Amniotic stem cell (primary cell): ENCODE results near the gene NLRP13.
"Not testable (repeated sequence)": the region's sequence is repeated elsewhere in the genome, so short reads cannot be mapped to it uniquely, and the experiment has no call there.

Source experiments
- DNase-seq: peaks from one replicate; lab custom pipeline; 2025; lab: John Stamatoyannopoulos, UW

The NLRP13 gene, protein sequence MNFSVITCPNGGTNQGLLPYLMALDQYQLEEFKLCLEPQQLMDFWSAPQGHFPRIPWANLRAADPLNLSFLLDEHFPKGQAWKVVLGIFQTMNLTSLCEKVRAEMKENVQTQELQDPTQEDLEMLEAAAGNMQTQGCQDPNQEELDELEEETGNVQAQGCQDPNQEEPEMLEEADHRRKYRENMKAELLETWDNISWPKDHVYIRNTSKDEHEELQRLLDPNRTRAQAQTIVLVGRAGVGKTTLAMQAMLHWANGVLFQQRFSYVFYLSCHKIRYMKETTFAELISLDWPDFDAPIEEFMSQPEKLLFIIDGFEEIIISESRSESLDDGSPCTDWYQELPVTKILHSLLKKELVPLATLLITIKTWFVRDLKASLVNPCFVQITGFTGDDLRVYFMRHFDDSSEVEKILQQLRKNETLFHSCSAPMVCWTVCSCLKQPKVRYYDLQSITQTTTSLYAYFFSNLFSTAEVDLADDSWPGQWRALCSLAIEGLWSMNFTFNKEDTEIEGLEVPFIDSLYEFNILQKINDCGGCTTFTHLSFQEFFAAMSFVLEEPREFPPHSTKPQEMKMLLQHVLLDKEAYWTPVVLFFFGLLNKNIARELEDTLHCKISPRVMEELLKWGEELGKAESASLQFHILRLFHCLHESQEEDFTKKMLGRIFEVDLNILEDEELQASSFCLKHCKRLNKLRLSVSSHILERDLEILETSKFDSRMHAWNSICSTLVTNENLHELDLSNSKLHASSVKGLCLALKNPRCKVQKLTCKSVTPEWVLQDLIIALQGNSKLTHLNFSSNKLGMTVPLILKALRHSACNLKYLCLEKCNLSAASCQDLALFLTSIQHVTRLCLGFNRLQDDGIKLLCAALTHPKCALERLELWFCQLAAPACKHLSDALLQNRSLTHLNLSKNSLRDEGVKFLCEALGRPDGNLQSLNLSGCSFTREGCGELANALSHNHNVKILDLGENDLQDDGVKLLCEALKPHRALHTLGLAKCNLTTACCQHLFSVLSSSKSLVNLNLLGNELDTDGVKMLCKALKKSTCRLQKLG

DNA sequence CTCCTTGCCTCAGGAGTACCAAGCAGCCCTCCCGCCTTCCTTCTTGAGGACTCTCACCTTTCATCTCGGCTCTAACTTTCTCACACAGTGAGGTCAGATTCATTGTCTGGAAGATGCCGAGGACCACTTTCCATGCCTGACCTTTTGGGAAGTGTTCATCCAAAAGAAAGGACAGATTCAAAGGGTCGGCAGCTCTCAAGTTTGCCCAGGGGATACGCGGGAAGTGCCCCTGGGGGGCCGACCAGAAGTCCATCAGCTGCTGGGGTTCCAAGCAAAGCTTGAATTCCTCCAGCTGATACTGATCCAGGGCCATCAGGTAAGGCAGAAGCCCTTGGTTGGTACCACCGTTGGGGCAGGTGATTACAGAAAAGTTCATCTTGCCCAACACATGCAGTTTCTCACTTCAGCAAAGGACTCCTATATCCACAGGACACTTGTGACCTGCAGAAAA is at the start of gene NLRP13:
Gene NLRP13, minus strand, starts transcription at position 401 of the 451 bp plus-strand sequence. Its CDS starts 25 bp downstream, at position 376.
- DNase-seq: no peak

DNA sequence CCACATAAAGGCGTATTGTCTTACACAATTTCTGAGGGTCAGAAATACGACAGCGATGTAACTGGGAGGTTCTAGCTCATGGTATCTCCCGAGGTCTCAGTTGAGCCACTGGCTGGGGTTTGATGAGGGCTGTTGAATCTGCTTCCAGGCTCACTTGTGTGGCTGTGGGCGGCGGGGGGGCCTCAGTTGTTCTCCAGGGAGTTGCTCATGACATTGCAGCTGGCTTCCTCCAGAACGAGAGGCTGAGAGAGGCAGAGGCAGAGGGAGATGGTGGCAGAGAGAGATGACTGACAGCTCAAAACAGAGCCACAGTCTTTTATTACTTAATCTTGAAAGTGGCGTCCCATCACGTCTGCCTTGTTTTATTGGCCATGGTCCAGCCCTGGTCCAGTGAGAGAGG is 48.3 kb upstream of the NLRP13 start:
- no peak for DNase-seq

DNA sequence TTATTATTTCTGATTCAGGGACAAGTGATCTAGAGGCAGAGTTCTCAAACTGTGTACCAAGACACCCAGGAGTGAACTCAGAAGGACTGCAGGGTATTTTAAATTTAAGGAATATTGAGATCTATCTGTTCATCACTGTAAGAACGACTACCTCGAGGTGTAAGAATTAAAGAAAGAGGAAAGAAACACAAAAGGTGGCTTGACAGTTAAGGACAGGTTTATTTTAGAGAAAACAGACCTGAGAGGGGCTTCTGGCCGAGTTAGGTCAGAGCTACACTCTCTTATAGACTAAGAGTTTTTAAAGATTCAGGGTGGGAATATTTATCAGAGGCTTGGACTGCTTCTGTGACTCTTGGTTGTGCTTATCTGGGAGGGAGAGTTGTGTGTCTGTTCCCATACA is 41.8 kb upstream of the NLRP13 start:
- no peak for DNase-seq

DNA sequence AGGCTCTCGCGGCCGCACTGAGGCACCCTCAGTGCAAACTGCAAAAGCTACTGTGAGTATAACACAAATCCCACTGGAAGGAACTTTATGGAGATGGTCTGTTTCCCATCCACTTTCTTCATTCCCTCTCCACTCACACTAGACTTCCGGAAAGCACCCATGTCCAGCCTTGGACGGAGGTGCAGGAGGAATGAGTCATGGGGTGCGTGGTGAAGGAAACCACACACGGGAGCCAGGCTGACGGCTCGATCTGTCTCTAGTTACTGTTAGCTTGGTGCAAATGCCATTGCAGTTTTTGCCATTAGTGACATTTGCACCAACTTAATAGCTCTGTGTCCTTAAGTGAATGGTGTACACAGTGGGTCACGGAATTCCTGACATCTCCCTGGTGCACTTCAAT is 30.1 kb upstream of the NLRP13 start:
- DNase-seq: no peak

DNA sequence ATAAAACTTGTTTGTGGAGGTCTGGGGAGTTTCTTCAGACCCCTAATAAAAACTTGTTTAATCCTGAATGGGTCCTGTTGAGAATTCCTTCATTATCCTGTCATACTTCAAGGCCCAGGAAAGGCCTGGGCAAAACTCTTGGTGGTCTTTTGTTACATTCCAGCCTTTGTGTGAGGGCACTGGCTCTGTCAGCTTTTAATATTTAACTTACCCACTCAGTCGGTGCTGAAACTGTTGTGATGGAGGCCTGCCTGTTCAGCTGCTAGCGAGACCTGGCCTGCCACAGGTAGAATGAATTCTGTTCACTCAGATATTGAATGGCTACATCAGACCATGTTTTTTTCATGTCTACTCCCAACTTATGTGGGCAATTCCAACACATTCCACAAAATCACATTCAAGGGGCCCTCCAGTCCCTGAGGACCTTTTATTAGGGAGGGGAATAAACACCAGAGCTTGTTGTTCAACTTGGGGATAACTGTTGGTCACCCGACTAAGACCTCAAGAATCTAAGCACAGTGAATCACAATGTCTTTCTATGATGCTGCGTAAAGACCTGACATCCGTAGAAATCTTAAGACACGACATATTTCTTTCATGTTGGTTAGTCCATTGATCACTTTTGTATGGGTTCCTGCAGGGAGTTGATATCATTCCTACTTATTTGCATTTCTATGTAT is 28.0 kb upstream of the NLRP13 start:
- DNase-seq: no peak

DNA sequence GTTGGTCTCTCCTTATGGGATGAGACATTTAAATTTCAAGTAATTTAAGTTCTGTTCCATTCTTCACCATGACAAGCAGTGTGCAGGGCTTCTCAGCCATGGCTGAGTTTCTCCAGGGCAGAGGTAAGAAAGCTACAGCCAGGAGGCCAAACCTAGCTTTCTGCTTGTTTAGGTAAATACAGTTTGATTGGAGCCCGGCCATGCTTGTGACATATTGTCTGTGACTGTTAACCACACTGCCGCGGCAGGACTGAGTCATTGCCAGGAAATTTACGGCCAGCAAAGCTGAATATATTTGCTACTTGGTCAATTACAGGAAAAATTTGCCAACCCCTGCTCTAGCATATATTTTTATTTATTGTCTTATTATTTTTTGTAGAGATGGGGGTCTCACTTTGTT is 26.2 kb upstream of the NLRP13 start:
- DNase-seq: no peak

DNA sequence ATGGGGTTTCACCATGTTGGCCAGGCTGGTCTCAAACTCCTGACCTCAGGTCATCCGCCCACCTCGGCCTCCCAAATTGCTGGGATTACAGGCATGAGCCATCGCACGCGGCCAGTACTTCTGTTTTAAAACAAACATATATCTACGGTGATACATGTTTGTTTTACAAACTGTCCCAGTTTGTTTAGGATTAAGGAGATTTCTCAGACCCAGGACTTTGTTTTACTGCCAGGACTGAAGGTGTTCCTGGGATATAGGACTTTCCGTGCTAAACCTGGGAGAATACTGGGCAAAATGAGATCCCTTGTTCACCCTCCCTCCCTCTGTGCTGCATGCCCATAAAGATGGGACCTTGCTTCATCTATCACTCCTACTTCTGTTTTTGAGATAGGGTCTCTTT is 24.3 kb upstream of the NLRP13 start:
- no peak for DNase-seq

DNA sequence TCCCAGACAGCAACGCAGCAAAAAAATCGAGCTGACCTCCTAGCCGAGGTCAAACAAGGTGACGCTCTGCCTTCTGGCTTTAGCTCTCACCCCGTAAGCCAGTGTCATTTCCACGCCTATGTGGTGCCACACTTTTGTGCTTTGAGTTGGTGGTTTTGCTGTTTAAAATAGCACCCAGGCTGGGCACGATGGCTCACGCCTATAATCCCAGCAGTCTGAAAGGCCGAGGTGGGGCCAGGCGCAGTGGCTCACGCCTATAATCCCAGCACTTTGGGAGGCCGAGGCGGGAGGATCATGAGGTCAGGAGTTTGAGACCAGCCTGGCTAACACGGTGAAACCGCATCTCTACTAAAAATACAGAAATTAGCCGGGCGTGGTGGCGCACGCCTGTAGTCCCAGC is 18.4 kb upstream of the NLRP13 start:
- DNase-seq: not testable (repeated sequence)

DNA sequence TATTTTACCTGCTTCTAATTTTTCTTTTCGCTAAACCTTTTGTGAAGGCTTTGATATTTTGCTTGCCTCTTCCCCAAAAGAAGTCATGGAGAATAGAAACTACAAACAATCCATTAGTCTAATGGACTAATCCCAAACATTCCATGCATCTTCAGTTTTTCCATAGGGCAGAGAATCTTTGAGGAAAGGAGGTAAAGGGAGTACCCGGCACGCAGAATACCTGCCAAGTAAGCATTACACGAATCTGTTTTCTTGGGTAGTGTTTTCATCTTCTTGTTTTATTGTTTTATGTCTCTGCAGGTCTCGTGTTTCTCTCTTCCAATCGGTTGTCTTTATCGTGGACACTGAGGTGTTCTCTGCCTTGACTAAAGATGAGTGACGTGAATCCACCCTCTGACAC is 15.4 kb upstream of the NLRP13 start, which contains the start of gene NLRP8:
Gene NLRP8, plus strand, starts transcription at position 301 of the 400 bp plus-strand sequence.
- no peak for DNase-seq

DNA sequence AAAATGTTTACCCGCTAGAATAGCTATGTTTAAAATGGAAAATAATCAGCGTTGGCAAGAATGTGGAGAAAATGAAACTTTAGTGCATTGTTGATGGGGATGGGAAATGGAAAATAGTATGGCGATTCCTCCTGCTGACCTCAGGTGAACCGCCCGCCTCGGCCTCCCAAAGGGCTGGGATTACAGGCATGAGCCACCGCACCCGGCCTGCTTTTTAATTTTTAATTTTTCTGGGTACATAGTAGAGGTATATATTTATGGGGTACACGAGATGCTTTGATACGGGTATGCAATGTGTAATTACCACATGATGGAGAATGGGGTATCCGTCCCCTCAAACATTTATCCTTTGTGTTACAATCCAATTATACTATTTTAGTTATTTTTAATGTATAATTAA is 8.2 kb upstream of the NLRP13 start:
- no peak for DNase-seq

DNA sequence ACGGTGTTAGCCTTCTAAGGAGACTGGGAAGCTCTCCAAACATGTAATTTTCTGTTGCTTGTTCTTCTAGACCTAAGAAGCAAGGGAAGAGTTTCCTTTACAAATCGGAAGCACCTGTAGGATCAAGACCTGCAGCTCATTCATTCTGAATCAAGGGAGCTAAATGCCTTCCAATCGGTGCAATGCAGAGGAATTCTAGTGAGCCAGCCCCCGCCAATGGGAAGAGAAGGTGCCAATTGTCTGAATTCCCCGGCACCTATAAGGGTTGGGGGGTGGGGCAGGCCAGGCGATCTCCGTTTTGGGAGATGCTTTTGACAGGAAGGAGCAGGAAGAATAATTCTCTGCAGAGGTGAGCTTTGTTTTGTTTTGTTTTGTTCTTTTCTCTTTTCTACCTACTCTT is 7.1 kb upstream of the NLRP13 start:
- no peak for DNase-seq

DNA sequence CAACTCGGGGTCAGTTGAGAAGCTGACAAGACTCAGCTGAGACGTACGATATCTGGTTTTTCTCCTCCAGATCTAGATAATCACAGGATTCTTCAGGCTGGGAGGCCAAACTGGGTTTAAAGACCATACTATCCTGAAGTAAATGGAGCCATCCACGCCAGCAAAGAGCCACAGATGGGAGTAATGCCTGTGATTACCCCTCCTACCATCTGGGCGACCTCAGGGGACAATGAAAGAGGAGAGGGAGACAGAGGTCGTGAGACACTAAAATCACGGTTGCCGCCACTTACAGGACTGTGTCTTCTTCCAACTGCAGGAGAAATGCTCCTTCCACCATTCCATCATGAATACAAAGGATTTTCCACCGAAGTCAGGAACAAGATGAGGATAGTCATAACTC is 3.1 kb upstream of the NLRP13 start:
- no peak for DNase-seq

DNA sequence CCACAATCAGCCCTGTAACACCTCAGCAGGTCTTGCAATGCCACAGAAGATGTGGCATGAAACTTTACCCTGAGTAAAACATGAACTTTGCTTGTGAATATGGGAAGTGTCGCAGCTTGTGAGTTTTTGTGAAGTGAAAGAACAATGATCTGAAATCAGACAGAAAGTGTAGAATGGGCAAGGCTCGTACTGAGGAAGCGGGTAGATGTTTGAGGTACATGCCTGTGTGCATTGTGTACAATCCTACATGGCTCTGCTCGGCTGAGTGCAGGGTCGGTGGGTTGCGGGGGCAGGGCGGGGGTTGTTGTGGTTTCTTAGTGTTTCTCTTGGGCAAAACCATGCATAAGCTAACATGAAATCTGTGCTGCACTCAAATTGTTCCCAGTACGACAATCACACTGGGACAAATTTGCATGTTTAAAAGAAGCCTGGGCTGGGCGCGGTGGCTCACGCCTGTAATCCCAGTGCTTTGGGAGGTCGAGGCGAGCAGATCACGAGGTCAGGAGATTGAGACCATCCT is 1.1 kb downstream of the NLRP13 start:
- no peak for DNase-seq

DNA sequence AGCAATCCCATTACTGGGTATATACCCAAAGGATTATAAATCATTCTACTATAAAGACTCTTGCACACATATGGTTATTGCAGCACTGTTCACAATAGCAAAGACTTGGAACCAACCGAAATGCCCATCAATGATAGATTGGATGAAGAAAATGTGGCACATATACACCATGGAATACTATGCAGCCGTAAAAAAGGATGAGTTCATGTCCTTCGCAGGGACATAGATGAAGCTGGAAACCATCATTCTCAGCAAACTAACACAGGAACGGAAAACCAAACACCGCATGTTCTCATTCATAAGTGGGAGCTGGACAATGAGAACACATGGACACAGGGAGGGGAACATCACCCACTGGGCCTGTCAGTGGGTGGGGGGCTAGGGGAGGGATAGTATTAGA is 2.9 kb downstream of the NLRP13 start:
- DNase-seq: not testable (repeated sequence)

DNA sequence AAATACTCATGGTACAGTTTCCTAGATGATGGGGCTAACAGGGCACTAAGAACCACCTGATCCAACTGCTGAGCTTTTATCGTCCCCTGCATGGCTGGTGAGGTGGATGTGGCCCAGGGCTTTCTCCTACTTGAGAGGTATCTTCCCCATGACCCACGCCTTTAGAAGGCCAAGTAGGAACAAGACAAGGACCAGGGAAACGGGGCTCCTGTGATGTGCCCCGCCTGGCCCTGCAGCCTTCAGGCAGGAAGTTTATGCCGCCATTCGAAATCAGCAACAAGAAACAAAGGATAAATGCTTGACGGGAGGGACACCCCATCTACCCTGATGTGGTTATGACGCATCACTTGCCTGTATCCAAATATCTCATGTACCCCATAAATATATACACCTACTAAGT is 4.1 kb downstream of the NLRP13 start:
- DNase-seq: no peak

DNA sequence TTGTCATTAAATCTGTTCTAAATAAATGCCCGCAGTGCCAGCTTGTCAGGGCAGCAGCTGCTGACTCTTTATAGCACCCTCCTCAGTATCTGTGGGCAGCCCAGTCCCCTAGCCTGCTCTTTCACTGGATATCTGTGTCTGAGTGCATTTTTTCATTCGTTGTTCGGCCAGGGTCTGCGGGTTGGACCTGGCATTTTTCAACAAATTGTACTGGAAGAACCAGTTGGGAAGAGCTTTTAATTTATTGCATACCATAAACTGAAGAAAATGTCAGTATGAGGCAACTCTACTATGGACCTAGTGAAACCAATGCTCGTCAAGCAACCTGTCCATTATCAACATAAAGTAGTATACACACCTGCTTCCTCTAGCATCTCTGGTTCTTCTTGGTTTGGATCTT is 8.6 kb downstream of the NLRP13 start:
- DNase-seq: no peak

DNA sequence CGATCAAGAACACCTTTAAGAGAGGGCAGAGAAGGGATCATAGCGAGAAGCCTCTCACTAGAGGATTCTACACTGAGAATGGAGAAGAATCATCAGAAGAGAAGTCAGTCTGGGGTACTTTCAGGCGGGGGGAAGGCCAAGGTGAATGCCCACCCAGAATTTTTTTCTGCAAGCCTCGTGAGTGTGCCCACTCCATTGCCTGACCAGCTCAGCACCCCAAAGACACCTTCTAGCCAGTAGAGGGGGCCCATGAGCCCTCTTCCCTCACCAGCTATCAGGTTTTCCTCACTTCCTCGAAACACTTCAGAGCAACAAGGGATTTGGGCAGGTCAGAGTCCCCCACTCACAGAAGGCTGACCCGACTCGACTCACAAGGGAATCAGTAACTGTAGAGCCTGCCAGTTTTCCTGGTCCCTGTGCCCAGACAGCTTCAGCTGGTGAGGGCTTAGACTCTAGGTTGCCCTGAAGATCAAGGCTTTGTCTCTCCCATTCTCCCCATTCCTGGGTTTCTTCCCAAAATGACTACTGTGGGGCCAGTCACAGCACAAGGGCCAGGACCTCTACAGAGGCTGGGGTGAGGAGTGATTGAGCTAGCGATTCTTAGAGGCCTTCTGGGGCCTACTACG is 18.4 kb downstream of the NLRP13 start:
- DNase-seq: no peak

DNA sequence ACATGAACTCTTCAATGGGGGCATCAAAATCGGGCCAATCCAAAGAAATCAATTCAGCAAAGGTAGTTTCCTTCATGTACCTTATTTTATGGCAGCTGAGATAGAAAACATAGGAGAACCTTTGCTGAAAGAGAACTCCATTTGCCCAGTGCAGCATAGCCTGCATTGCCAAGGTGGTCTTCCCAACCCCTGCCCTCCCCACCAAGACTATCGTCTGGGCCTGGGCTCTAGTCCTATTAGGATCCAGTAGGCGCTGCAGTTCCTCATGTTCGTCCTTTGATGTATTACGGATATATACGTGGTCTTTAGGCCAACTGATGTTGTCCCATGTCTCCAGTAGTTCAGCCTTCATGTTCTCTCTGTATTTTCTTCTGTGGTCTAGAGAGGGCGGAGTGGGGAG is 19.2 kb downstream of the NLRP13 start:
- DNase-seq: no peak

DNA sequence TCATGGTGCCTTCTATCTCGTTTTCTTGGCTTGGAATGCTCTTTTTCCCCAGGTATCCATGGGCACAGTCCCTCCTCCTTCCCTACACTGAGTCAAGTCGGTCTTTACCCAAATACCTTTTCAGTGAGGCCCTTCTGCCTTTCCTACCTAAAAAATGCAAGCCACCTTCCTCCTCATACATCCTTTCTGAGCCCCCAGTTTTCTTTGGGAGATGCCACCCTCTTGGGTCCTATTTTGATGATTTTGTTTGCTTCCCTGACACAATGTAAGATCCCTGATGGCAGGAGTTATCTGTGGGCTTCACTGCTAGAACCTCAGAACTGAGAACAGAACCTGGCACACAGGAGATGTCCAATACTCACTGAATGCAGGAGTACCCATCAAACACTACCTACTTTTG is 22.3 kb downstream of the NLRP13 start:
- DNase-seq: no peak

DNA sequence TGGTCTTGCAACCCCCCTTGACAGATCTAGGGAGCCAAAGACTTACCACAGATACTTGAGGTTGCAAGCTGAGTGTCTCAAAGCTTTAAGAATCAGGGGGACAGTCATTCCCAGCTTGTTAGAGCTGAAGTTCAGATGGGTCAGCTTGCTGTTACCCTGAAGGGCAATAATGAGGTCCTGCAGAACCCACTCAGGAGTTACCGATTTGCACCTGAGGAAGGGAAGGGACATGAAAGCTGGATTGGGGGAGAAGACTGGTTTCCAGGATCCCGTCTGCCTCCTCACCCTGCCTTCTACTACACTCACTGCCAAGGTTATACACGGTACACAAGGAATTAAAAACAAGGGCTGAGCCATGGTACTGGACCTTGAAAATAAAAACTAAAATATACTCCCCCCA is 24.4 kb downstream of the NLRP13 start:
- DNase-seq: no peak

DNA sequence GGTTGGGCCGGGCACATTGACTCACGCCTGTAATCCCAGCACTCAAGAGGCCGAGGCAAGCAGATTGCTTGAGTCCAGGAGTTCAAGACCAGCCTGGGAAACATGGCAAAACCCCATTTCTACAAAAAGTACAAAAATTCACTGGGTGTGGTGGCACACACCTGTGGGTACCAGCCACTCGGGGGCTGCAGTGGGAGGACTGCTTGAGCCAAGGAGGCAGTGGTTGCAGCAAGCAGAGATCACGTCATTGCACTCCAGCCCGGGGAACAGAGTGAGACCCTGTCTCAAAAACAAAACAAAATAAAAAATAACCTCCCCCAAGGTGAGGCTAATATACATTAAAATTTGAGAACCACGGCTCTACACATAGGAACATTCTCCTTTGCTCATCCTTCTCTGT is 24.9 kb downstream of the NLRP13 start:
- DNase-seq: no peak
